Measurements from ENCODE around the gene ZSWIM6. TPM values are rescaled to one million over a fixed set of nuclear protein-coding genes. Genes with fewer than 3 reads are reported as not detected.

ZSWIM6 gene
- total RNA-seq, 4 donors from 2014 or later: 13.3 to 19.4 (median 16.0) TPM

GRCh38 chr5:61342071-61342501 is 10.0 kb downstream of the ZSWIM6 start:
- Histone ChIP-seq H3K27me3 (no peaks in the 10 kb centered on the region), H3K9me3 (no peaks in the 10 kb centered on the region), H3K36me3 (no peaks in the 10 kb centered on the region), H3K4me1 (peaks cover 0 to 30% (median 0%) of the 10 kb centered on the region in 4 donors), H3K27ac (no peak overlapping the region), H3K4me3 (no peak overlapping the region)
- TF ChIP-seq CTCF (IDR thresholded peaks at IDR 0.05) (no peak), POLR2A (IDR thresholded peaks at IDR 0.05) (no peak)
- no peak for DNase-seq

GRCh38 chr5:61344187-61344944 is 12.3 kb downstream of the ZSWIM6 start:
- TF ChIP-seq POLR2A (IDR thresholded peaks at IDR 0.05) (no peak), CTCF (IDR thresholded peaks at IDR 0.05) (no peak)
- Histone ChIP-seq H3K4me1 (peaks cover 0 to 27% (median 0%) of the 10 kb centered on the region in 4 donors), H3K36me3 (no peaks in the 10 kb centered on the region), H3K4me3 (no peak overlapping the region), H3K27me3 (no peaks in the 10 kb centered on the region), H3K9me3 (no peaks in the 10 kb centered on the region), H3K27ac (no peak overlapping the region)
- no peak for DNase-seq

GRCh38 chr5:61346511-61346910 is 14.5 kb downstream of the ZSWIM6 start:
- H3K36me3 ChIP-seq: no peaks in the 10 kb centered on the region
- H3K4me1 ChIP-seq: peaks cover 0 to 36% (median 0%) of the 10 kb centered on the region in 4 donors
- H3K27me3 ChIP-seq: no peaks in the 10 kb centered on the region
- no peak for DNase-seq
- no peak overlapping the region for H3K4me3 ChIP-seq
- TF ChIP-seq POLR2A (IDR thresholded peaks at IDR 0.05) (no peak), CTCF (IDR thresholded peaks at IDR 0.05) (no peak)
- H3K9me3 ChIP-seq: no peaks in the 10 kb centered on the region
- no peak overlapping the region for H3K27ac ChIP-seq

GRCh38 chr5:61347080-61347479 is 15.0 kb downstream of the ZSWIM6 start:
- Histone ChIP-seq H3K36me3 (no peaks in the 10 kb centered on the region), H3K9me3 (no peaks in the 10 kb centered on the region), H3K27me3 (no peaks in the 10 kb centered on the region), H3K27ac (no peak overlapping the region), H3K4me3 (no peak overlapping the region), H3K4me1 (peaks cover 0 to 40% (median 0%) of the 10 kb centered on the region in 4 donors)
- TF ChIP-seq POLR2A (IDR thresholded peaks at IDR 0.05) (no peak), CTCF (IDR thresholded peaks at IDR 0.05) (peak in 1 of 6 experiments; percentile 10)
- DNase-seq: no peak

GRCh38 chr5:61348447-61348846 is 16.4 kb downstream of the ZSWIM6 start:
- no peak overlapping the region for H3K27ac ChIP-seq
- peaks cover 0 to 36% (median 0%) of the 10 kb centered on the region in 4 donors for H3K4me1 ChIP-seq
- TF ChIP-seq CTCF (IDR thresholded peaks at IDR 0.05): no peak
- TF ChIP-seq POLR2A (IDR thresholded peaks at IDR 0.05): no peak
- H3K27me3 ChIP-seq: no peaks in the 10 kb centered on the region
- no peaks in the 10 kb centered on the region for H3K36me3 ChIP-seq
- no peak overlapping the region for H3K4me3 ChIP-seq
- no peaks in the 10 kb centered on the region for H3K9me3 ChIP-seq
- DNase-seq: no peak

Measured in Peyer's patch (tissue), 4 donors.